ENCODE measurements around the gene FLYWCH2.

The FLYWCH2 gene

GRCh38 chr16:2882650-2883457, at the start of gene FLYWCH2:
FLYWCH2 (plus strand) TSS chr16:2883215; CDS start chr16:2896450, 13,235 bp downstream.
- DNase-seq = peak; percentile 100

- no peak for DNase-seq
Measured at GRCh38 chr16:2833776-2834175, 49.2 kb upstream of the FLYWCH2 start.

DNA sequence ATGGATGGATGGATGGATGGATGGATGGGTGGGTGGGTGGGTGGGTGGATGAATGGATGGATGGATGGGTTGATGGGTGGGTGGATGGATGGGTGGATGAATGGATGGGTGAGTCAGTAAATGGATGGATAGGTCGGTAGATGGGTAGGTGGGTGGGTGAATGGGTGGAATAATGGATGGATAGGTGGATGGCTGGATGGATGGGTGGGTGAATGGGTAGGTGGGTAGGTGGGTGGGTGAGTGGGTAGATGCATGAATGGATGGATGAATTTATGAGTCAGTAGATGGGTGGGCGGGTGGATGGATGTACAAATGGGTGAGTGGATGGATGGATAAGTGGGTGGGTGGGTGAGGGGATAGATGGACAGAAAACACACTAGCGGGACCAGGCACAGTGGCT, 48.0 kb upstream of the FLYWCH2 start:
- DNase-seq = no peak

- no peak for DNase-seq
Measured at GRCh38 chr16:2835638-2836493, 47.1 kb upstream of the FLYWCH2 start.

DNA sequence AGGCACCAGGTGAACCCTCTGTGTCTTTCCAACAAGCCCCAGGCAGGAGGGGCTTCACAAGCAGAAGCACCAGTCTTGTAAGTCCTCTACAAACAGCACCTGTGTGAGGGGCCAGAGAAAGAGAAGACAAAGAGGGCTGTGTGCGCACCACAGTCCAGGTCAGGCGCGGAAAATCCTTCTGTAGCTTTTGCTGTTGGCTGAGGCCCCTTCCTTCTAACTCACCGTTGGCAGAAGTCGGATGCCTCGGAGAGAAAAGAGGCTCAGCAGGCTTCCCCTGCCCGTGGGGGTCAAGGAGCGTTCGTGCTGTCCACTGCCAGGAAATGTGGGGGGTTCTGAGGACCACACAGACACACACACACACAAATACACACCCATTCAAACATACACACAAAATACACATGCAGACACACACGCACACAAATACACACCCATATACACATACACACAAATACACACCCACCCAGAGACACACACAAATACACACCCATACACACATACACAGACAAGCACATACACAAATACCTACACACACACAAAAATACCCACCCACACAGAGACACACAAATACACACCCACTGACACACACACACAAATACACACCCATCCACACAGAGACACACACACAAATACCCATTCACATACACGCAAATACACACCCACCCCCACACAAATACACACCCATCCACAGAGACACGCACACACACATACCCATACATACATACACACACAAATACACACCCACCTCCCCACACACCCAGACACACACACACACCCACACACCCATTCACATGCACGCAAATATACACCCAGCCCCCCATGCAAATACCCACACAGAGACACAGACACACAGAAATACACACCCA, 46.1 kb upstream of the FLYWCH2 start:
- DNase-seq = no peak

GRCh38 chr16:2838928-2839327, 44.1 kb upstream of the FLYWCH2 start:
- DNase-seq = peak; percentile 82

DNA sequence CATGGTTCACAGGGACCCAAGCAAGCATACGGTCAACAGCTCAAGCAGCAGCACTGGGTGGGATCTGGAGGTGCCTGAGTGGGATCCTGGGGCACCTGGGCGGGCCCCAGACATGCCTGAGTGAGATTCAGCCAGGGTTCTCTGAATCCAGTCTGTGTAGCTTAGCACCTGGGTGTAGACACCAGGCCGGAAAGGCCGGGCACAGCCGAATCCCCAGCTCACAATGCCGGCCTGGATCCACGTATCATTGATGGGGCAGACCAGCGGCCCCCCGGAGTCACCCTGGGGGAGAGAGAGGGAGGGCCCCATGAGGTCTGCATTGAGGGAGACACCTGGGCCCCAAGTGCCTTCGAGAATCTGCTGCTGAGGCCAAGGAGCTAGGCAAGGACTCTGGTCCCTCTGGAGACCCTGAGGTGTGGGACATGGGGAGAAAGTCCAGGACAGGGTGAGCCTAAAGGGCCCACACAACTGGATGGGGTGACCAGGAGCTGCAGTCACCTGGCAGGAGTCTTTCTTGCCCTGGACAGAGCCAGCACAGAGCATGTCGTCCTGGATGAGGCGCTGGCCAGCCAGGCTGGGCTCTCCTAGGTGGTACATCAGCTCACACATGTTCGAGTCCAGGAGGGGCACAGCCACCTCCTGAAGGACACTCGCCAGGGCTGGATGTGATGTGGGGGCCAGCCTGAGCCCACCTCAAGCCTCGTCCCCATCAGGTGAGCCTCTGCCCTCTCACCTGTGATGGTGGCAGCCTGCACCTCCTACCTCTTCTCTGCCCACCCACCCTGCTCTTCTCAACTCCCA, 43.2 kb upstream of the FLYWCH2 start:
- DNase-seq = no peak

DNA sequence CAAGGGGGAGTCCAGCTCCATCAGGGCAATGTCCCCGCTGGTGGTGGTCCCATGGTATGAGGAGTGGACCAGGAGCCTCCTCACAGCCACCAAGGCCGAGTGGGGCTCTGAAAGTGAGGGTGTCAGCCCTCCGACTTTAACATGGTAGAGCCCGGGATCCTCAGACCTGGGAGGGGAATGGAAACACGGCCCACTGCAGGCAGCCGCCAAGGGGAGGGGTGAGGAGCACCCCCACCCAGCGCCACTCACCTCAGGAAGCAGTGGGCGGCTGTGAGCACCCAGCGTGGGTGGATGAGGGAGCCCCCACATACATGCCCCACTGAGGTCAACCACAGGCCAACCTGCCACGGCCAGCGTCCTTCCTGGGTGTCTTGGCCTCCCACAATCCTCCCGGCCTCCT, 42.1 kb upstream of the FLYWCH2 start:
- no peak for DNase-seq

GRCh38 chr16:2841606-2842339, 41.2 kb upstream of the FLYWCH2 start:
- DNase-seq = no peak

DNA sequence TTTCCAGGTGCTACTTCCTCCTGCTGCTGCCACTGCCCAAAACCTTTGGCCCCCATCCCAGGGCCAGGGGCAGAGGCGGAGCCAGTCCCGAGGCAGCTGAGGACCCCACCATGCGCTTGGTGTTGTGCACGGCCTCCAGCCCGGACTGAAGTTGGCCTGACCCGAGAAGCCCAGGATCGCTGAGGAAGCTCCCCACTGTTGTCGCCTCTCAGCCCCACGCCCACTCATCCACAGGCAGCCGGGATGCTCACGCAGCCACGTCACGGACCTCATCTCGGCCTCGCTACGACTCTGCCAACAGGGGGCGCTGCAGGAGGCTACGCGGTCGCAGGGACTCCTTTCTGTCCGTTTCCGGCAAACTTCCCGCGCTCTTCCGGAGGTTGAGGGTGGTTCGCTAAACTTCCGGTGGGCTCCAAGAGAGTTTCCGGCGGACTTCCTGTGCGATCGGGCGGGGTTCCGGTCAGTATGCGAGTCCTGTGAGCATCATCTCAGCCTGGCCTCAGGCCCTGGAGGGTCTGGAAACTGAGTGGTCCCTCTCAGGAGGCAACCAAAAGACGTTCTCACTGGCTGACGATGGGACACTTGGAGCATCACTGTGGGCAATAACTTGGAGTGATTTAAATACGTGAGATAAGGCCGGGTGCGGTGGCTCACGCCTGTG, 40.5 kb upstream of the FLYWCH2 start:
- DNase-seq = peak; percentile 97

- no peak for DNase-seq
Measured at GRCh38 chr16:2843526-2843925, 39.5 kb upstream of the FLYWCH2 start.

DNA sequence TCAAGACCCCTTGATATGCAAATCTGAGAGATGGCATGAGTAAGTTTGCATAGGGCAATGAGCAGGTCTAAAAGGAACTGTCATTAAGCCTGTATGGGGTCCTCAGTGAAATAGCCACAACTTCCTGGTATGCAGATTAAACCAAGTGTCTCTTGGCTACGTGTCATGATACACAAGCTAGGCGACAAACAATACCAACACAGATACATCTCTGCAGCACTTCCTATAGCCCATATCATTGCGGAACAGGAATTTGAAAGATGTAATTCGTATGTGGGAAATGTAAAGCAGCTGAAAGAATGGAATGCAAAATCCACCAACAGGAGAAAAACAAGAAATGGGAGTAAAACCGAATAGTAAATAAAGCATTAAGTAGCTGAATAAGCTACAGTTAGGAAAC, 37.9 kb upstream of the FLYWCH2 start:
- no peak for DNase-seq

GRCh38 chr16:2846511-2847310, 36.3 kb upstream of the FLYWCH2 start:
- peak; percentile 53 for DNase-seq

- DNase-seq = no peak
Measured at GRCh38 chr16:2848933-2849725, 33.9 kb upstream of the FLYWCH2 start.

GRCh38 chr16:2852003-2852730, 30.8 kb upstream of the FLYWCH2 start:
- no peak for DNase-seq

- DNase-seq = no peak
Measured at GRCh38 chr16:2852731-2853507, 30.1 kb upstream of the FLYWCH2 start.

- DNase-seq = peak; percentile 48
Measured at GRCh38 chr16:2853531-2854073, 29.4 kb upstream of the FLYWCH2 start.
